OCI-LY1 (cell line): Measurements from ENCODE around the gene ZNF606.

ENCODE experiments used
- EZH2 ChIP-seq: fragments of 200-600 bp; sonication (generic), shearing (Covaris generic); IDR thresholded peaks from 2 replicates; pipeline ENCODE4 v1.8.0; 2017; ENCODE audit warnings: borderline replicate concordance, mixed run types, mild to moderate bottlenecking, antibody characterized with exemption, low read length, moderate library complexity, mixed read lengths
- TF ChIP-seq, protein P1 (sequence below): fragments of 200-600 bp; sonication (generic), shearing (Covaris generic); IDR thresholded peaks from 2 replicates; pipeline ENCODE4 v1.5.1; 2017; ENCODE audit warnings: mild to moderate bottlenecking, antibody characterized with exemption, low read length, moderate library complexity, mixed read lengths

DNA sequence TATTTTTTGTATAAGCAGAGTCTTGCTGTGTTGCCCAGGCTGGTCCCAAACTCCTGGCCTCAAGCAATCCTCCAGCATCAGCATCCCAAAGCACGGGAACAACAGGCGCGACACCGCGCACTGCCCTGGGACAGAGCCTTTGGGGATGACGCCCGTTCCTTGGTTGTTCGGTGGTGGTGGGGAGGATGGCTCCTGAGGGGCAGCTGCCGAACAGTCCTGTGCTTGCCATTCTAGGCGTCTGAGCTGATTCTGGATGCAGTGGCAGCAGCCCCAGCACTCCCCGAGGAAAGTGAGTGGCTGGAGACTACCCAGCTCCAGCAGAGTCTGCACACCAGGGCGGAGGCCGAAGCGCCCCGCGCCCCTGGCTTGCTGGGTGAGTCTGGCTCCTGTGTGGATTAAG is 49.6 kb upstream of the ZNF606 start:
- TF ChIP-seq EZH2, result no peak
- TF ChIP-seq, protein P1, sequence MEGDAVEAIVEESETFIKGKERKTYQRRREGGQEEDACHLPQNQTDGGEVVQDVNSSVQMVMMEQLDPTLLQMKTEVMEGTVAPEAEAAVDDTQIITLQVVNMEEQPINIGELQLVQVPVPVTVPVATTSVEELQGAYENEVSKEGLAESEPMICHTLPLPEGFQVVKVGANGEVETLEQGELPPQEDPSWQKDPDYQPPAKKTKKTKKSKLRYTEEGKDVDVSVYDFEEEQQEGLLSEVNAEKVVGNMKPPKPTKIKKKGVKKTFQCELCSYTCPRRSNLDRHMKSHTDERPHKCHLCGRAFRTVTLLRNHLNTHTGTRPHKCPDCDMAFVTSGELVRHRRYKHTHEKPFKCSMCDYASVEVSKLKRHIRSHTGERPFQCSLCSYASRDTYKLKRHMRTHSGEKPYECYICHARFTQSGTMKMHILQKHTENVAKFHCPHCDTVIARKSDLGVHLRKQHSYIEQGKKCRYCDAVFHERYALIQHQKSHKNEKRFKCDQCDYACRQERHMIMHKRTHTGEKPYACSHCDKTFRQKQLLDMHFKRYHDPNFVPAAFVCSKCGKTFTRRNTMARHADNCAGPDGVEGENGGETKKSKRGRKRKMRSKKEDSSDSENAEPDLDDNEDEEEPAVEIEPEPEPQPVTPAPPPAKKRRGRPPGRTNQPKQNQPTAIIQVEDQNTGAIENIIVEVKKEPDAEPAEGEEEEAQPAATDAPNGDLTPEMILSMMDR, result no peak
